HCT116 (cell line): ENCODE data around the gene KIAA0319L.

Experiments
- CTCF ChIP-seq, 3 experiments: fragments of 200-600 bp in 1 of 3; sonication (generic) in 1 of 3; IDR thresholded peaks in 2 of 3; conservative IDR thresholded peaks in 1 of 3; 2 replicates each; pipeline ENCODE4 v1.5.1; 2012 to 2017; ENCODE audit warnings: low read depth in 2 of 3, low read length in 2 of 3, antibody characterized with exemption in 1 of 3, borderline replicate concordance in 1 of 3, control low read depth in 1 of 3, mild to moderate bottlenecking in 1 of 3, mixed read lengths in 1 of 3, mixed run types in 1 of 3, moderate library complexity in 1 of 3; ENCODE audit not compliant: insufficient read depth in 1 of 3
- EZH2phosphoT487 ChIP-seq: fragments of 200-600 bp; IDR thresholded peaks from 2 replicates; pipeline ENCODE4 v1.6.1; 2018; ENCODE audit warnings: antibody characterized with exemption, borderline replicate concordance
- JUND ChIP-seq: IDR thresholded peaks from 2 replicates; pipeline ENCODE4 v1.6.1; 2012
- POLR2AphosphoS5 ChIP-seq: IDR thresholded peaks from 2 replicates; pipeline ENCODE4 v1.6.1; 2011; ENCODE audit warnings: mild to moderate bottlenecking, low read depth, low read length, moderate library complexity
- SIN3A ChIP-seq: IDR thresholded peaks from 2 replicates; pipeline ENCODE4 v1.6.1; 2012; ENCODE audit warnings: low read depth

- TF ChIP-seq EZH2phosphoT487 (no peak), CTCF (IDR thresholded peaks at IDR 0.05 in 2 of 3, conservative IDR thresholded peaks at IDR 0.05 in 1 of 3; ENCODE audit: borderline replicate concordance in 1 of 3, insufficient read depth in 1 of 3, low read depth in 2 of 3, low read length in 2 of 3) (no peak), JUND (no peak), POLR2AphosphoS5 (no peak), SIN3A (no peak)
Measured at GRCh38 chr1:35475356-35475755, 81.8 kb downstream of the KIAA0319L start.
